Spleen (tissue), 11 donors: Measurements from ENCODE around the gene CCDC174. TPM values are rescaled to one million over a fixed set of nuclear protein-coding genes. Genes with fewer than 3 reads are reported as not detected.

Experiments used
- DNase-seq: peaks from one replicate; pipeline ENCODE4 v3.0.0-alpha.2; 2020
- H3K27ac ChIP-seq, 8 donors: fragments of 200-600 bp; sonication (generic) in 7 of 8; 1 replicate in 4 of 8; 2 replicates in 4 of 8; pipeline versions ENCODE4 v1.5.0 to v1.8.0; 2016 to 2021; ENCODE audit warnings: inconsistent platforms in 4 of 8, mild to moderate bottlenecking in 4 of 8, moderate library complexity in 1 of 8
- H3K27me3 ChIP-seq, 7 donors: fragments of 200-600 bp; sonication (generic) in 6 of 7; replicated peaks in 1 of 7; 1 replicate in 4 of 7; 2 replicates in 3 of 7; pipeline versions ENCODE4 v1.5.0 to v1.8.0; 2016 to 2021; ENCODE audit warnings: inconsistent platforms in 3 of 7, mild to moderate bottlenecking in 1 of 7
- H3K36me3 ChIP-seq, 6 donors: fragments of 200-600 bp; sonication (generic) in 5 of 6; 1 replicate in 4 of 6; 2 replicates in 2 of 6; pipeline versions ENCODE4 v1.5.0 to v1.8.0; 2016 to 2021; ENCODE audit warnings: inconsistent platforms in 2 of 6
- H3K4me1 ChIP-seq, 6 donors: fragments of 200-600 bp; sonication (generic) in 5 of 6; 1 replicate in 3 of 6; 2 replicates in 3 of 6; pipeline versions ENCODE4 v1.5.0 to v1.8.0; 2016 to 2021; ENCODE audit warnings: inconsistent platforms in 3 of 6
- H3K4me3 ChIP-seq, 8 donors: fragments of 200-600 bp; sonication (generic) in 7 of 8; 1 replicate in 4 of 8; 2 replicates in 4 of 8; pipeline versions ENCODE4 v1.5.0 to v1.8.0; 2016 to 2021; ENCODE audit warnings: inconsistent platforms in 4 of 8, mild to moderate bottlenecking in 4 of 8, moderate library complexity in 2 of 8
- H3K9me3 ChIP-seq, 8 donors: fragments of 200-600 bp; sonication (generic) in 7 of 8; 1 replicate in 4 of 8; 2 replicates in 4 of 8; pipeline versions ENCODE4 v1.5.0 to v1.8.0; 2016 to 2021; ENCODE audit warnings: inconsistent platforms in 4 of 8
- CTCF ChIP-seq, 11 experiments: fragments of 200-600 bp in 7 of 11; fragments of 450-650 bp in 4 of 11; sonication (generic) in 4 of 11; IDR thresholded peaks in 8 of 11; conservative IDR thresholded peaks in 3 of 11; 1 replicate in 7 of 11; 2 replicates in 4 of 11; pipeline versions ENCODE4 v1.4.0 to v1.8.0; 2016 to 2021; ENCODE audit warnings: antibody characterized with exemption in 11 of 11, inconsistent platforms in 4 of 11, mild to moderate bottlenecking in 1 of 11
- POLR2A ChIP-seq, 3 donors: fragments of 450-650 bp; IDR thresholded peaks; one replicate each; pipeline ENCODE4 v1.5.1; 2017; ENCODE audit warnings: antibody characterized with exemption in 3 of 3, mild to moderate bottlenecking in 1 of 3
- POLR2AphosphoS5 ChIP-seq, 3 donors: sonication (generic); formaldehyde crosslinking; IDR thresholded peaks; one replicate each; pipeline ENCODE4 v1.5.1; 2017; ENCODE audit warnings: antibody characterized with exemption in 3 of 3
- WGBS, 5 donors: extraction: QIAGEN DNeasy Blood & Tissue Kit in 3 of 5; methylation state at CpG; one replicate each; pipeline versions ENCODE4 v1.1.5 to v1.1.7; 2013 to 2018; 5-methylcytosine and 5-hydroxymethylcytosine counted together
- intact Hi-C: fragments of 100-400 bp; cut with DNase I; formaldehyde crosslinking; loops from one replicate; pipeline ENCODE4 v1.15.0; 2023; ENCODE audit warnings: low total_unique reads
- polyA plus RNA-seq, 3 donors: library from polyadenylated mRNA; stranded (reverse); fragments of 200-250 nt; gene quantifications; one replicate each; pipeline ENCODE4 v1.2.1, GENCODE V29; 2013
- total RNA-seq, 7 donors: library from RNA; depleted of rRNA in 3 of 7; stranded (reverse); fragments of >200 nt in 3 of 7; fragmentation: NEBNext Ultra II Directional in 4 of 7; extraction: Animal tissue kit (Norgen Biotek cat#: 25700) in 4 of 7; gene quantifications; one replicate each; pipeline versions ENCODE4 v1.1.0 to v1.2.1, GENCODE V29; 2016 to 2021
- donor health status: healthy with polysubstance abuse.
- donor health status: DM: no; HTN: no; CAD: no; lungs with moderate emphysema.
- donor health status: DM: no; HTN: no; CAD: no.
- donor health status: Bipolar disorder and iron deficiency.
- donor health status: healthy.
- donor health status: DM: no; HTN: no; CAD: no.
- donor health status: DM: yes; HTN: yes; CAD: no.

The CCDC174 gene
- total and polyA plus RNA-seq, 10 donors: 14.0 to 41.0 (median 29.2) TPM

GRCh38 chr3:14633819-14634424, 17.6 kb upstream of the CCDC174 start:
- H3K4me1 ChIP-seq: no peaks in the 10 kb centered on the region
- no peaks in the 10 kb centered on the region for H3K9me3 ChIP-seq
- TF ChIP-seq POLR2A (IDR thresholded peaks at IDR 0.05): no peak
- TF ChIP-seq CTCF (IDR thresholded peaks at IDR 0.05 in 8 of 11, conservative IDR thresholded peaks at IDR 0.05 in 3 of 11): peak; percentile 39 to 91 (median 76)
- peak in 1 of 3 donors; percentile 21 for TF ChIP-seq POLR2AphosphoS5 (IDR thresholded peaks at IDR 0.05)
- peaks cover 0 to 54% (median 8%) of the 10 kb centered on the region in 7 donors for H3K27me3 ChIP-seq
- no peak overlapping the region for H3K27ac ChIP-seq
- 31 to 36% (median 34%) methylated on average over 8 of the region's 8 CpGs for WGBS, 5 donors
- H3K36me3 ChIP-seq: no peaks in the 10 kb centered on the region
- peak; percentile 89 for DNase-seq
- no peak overlapping the region for H3K4me3 ChIP-seq
- intact Hi-C loops: no loop called here

- intact Hi-C loops: no loop called here
- TF ChIP-seq CTCF (IDR thresholded peaks at IDR 0.05 in 8 of 11, conservative IDR thresholded peaks at IDR 0.05 in 3 of 11) (no peak), POLR2AphosphoS5 (IDR thresholded peaks at IDR 0.05) (no peak), POLR2A (IDR thresholded peaks at IDR 0.05) (no peak)
- WGBS, 5 donors: 77 to 86% (median 80%) methylated on average over 4 of the region's 4 CpGs
- no peaks in the 10 kb centered on the region for H3K4me1 ChIP-seq
- H3K9me3 ChIP-seq: no peaks in the 10 kb centered on the region
- H3K4me3 ChIP-seq: no peak overlapping the region
- no peaks in the 10 kb centered on the region for H3K36me3 ChIP-seq
- H3K27me3 ChIP-seq: peaks cover 0 to 56% (median 8%) of the 10 kb centered on the region in 7 donors
- no peak overlapping the region for H3K27ac ChIP-seq
- no peak for DNase-seq
Observed at GRCh38 chr3:14634763-14635400, 16.7 kb upstream of the CCDC174 start.

GRCh38 chr3:14636496-14637087, 15.0 kb upstream of the CCDC174 start:
- no peak for DNase-seq
- no peaks in the 10 kb centered on the region for H3K4me1 ChIP-seq
- H3K27me3 ChIP-seq: peaks cover 0 to 65% (median 8%) of the 10 kb centered on the region in 7 donors
- no peak overlapping the region for H3K4me3 ChIP-seq
- WGBS, 5 donors: 56 to 79% (median 77%) methylated on average over 3 to 4 of the region's 4 CpGs
- H3K36me3 ChIP-seq: no peaks in the 10 kb centered on the region
- intact Hi-C loops: no loop called here
- H3K9me3 ChIP-seq: no peaks in the 10 kb centered on the region
- TF ChIP-seq CTCF (IDR thresholded peaks at IDR 0.05 in 8 of 11, conservative IDR thresholded peaks at IDR 0.05 in 3 of 11): no peak
- TF ChIP-seq POLR2AphosphoS5 (IDR thresholded peaks at IDR 0.05): no peak
- no peak for TF ChIP-seq POLR2A (IDR thresholded peaks at IDR 0.05)
- no peak overlapping the region for H3K27ac ChIP-seq

- intact Hi-C loops: no loop called here
- no peak for DNase-seq
- TF ChIP-seq POLR2A (IDR thresholded peaks at IDR 0.05): no peak
- TF ChIP-seq CTCF (IDR thresholded peaks at IDR 0.05 in 8 of 11, conservative IDR thresholded peaks at IDR 0.05 in 3 of 11): no peak
- no peak for TF ChIP-seq POLR2AphosphoS5 (IDR thresholded peaks at IDR 0.05)
Observed at GRCh38 chr3:14640157-14640562, 11.4 kb upstream of the CCDC174 start.

More at GRCh38 chr3:14640157-14640562, 11.4 kb upstream of the CCDC174 start:
- no peak overlapping the region for H3K27ac ChIP-seq
- H3K36me3 ChIP-seq: no peaks in the 10 kb centered on the region
- WGBS, 5 donors: 66 to 74% (median 72%) methylated on average over 10 of the region's 10 CpGs
- no peaks in the 10 kb centered on the region for H3K4me1 ChIP-seq
- H3K4me3 ChIP-seq: no peak overlapping the region
- H3K27me3 ChIP-seq: peaks cover 0 to 57% (median 8%) of the 10 kb centered on the region in 7 donors
- H3K9me3 ChIP-seq: no peaks in the 10 kb centered on the region
